Measurements from ENCODE around the gene OVAAL.

Gene OVAAL

GRCh38 chr1:180609643-180610555 lies 51.1 kb downstream of the OVAAL start:
- no peak for DNase-seq (ENCODE audit: low spot score)

- DNase-seq (ENCODE audit: low spot score): no peak
Measured at GRCh38 chr1:180610556-180611015, 51.8 kb downstream of the OVAAL start.

GRCh38 chr1:180611016-180611930 lies 52.5 kb downstream of the OVAAL start:
- DNase-seq (ENCODE audit: low spot score): no peak

- DNase-seq (ENCODE audit: low spot score): no peak
Measured at GRCh38 chr1:180612632-180613031, 53.9 kb downstream of the OVAAL start.

- DNase-seq (ENCODE audit: low spot score): no peak
Measured at GRCh38 chr1:180614730-180615129, 56.0 kb downstream of the OVAAL start.

GRCh38 chr1:180615493-180616290 lies 56.9 kb downstream of the OVAAL start:
- no peak for DNase-seq (ENCODE audit: low spot score)
